HG03175 (cell line): ENCODE results near the gene AGBL1.

Experiments
- ATAC-seq: cut with Tn5 transposase; IDR thresholded peaks from one replicate; pipeline ENCODE4 v1.9.1; 2021; ENCODE audit warnings: mild to moderate bottlenecking, moderate library complexity; ENCODE audit not compliant: unreplicated experiment

Gene AGBL1

GRCh38 chr15:86079508-86080266 lies at the start of gene AGBL1:
Gene AGBL1, plus strand, starts transcription at chr15:86079871.
- no peak for ATAC-seq

DNA sequence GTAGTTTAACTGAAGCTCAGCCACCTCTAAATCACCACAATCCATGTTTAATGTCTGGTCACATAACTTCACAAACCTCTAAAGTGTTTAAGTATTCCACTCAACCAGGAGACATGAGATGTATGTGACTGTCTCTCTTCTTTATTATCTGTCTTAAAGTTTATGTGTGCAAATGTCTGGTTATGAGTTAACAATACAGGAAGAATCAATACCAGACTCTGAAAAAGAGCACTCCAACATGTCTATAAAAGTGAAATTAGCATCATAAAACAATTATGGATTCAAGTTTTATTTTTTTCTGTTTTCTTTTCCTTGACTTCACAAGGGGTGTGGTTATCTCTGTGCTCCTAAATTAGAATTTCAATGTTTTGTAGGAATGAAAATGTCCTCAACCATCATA lies 44.8 kb upstream of the AGBL1 start:
- no peak for ATAC-seq

- ATAC-seq, result no peak
Observed at GRCh38 chr15:86036243-86036642, 43.4 kb upstream of the AGBL1 start.

DNA sequence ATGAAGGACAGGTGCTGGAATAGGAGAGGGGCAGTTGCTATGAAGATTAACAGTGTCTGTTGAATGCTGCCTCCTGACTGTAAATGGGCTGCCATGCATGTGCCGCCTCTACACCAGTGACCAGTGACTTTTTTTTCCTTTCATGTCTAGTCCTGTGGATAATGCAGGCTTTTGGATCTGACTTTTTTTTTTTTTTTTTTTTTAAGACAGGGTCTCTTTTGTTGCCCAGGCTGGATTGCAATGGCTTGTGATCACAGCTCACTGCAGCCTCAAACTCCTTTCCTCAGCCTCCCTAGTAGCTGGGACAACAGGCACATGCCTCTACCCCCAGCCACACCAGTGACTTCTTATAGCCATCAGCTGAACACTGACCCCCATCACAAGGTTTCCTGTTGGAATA lies 41.2 kb upstream of the AGBL1 start:
- no peak for ATAC-seq

DNA sequence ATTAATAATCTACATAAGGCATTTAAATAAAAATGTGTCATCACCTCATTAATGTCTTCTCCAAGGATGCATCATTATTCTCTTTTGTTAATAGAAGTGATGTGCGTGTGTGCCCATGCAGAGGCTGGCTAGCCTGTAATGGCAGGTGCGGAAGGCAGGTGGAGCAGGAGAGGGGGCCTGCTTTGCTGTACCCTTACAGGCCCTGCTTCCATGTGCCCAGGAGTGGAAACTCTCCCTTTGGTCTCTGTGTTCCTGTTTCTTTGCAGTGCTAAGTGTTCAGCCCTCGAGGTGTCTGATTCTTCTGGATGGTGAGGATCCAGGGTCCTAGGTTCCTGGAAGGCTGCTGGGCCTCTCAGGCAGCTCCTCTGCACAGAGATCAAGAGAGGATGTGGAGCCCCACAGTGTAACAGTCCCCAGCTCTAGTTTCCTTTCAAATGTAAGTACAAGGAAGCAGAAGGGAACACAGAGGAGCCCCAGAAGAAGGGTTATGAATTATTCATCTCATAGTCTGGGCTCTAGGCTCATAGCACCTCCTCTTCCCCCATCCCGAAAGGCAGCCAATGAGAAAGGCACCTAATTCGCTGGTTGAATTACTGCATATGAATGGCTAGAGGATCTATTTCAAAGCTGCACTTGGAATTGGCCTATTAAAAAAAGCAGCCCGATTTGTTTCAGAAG lies 39.2 kb upstream of the AGBL1 start:
- ATAC-seq, result no peak

DNA sequence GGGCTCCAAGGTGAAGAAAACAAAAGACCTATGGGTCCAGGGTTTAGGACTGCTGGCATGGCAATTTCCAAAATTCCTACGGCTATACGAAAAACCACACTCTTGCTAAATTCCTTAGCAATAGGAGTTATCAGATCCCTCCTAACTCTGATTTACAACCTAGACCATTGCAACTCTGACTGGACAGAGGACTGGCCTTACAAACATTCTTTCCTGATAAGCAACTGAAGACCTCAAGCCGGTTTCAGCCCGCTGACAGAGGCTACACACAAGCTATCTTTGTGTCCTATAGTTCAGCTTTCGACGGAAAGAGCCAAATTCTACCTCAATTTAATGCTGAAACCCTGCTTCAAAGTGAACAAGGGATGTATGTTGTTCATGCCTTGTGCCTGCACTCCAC lies 38.3 kb upstream of the AGBL1 start:
- no peak for ATAC-seq

GRCh38 chr15:86042226-86042625 lies 37.4 kb upstream of the AGBL1 start:
- ATAC-seq, result no peak

- ATAC-seq, result no peak
Observed at GRCh38 chr15:86044981-86045380, 34.7 kb upstream of the AGBL1 start.

DNA sequence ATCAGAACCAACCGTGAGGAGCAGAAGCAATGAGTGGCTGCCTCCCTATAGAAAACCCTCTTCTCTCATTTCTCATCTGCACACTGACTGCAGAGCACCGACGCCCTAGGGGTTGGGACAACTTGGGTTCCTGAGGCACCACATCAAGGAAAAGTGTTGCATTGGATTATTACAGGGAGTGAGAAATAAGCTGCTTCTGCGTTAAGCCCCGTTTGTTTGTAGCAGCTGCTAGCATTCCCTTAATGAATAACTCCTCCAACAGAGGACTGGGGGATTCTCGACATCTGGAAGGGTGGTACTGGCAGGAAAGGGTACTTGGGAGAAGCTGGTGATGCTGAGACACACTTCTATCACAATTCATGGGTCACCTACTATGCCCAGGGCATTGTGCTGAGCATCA lies 25.3 kb upstream of the AGBL1 start:
- no peak for ATAC-seq

GRCh38 chr15:86055688-86056087 lies 24.0 kb upstream of the AGBL1 start:
- ATAC-seq, result no peak

GRCh38 chr15:86059851-86060250 lies 19.8 kb upstream of the AGBL1 start:
- no peak for ATAC-seq

- no peak for ATAC-seq
Observed at GRCh38 chr15:86060674-86061073, 19.0 kb upstream of the AGBL1 start.

- no peak for ATAC-seq
Observed at GRCh38 chr15:86061581-86061980, 18.1 kb upstream of the AGBL1 start.

DNA sequence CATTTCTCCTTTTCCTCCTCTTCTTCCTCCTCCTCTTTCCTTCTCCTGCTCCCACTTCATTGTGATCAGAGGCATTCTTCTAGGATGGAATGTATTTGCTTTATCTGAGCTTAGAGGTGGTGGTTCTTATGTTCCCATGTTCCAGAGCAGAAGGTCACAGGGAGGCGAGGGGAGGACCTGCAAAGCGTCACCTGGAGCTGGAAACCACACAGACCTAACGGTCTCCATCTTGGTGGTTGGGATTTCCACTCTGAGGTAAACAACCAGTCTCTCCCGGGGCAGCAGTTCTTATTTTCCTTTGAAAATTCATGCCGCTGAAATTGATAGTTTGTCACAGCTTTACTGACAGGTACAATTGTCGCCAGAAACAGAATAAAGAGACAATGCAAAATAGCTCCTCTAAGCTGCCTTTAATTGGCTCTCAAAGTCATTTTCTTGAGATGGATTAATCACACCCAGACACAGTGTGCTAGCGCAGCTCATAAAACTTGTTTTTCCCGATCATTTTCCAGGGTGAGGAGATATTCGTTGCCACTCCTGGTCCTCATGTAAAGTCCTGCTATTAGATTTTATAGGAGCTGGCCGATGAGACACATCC lies 16.9 kb upstream of the AGBL1 start:
- no peak for ATAC-seq

GRCh38 chr15:86063356-86064095 lies 16.1 kb upstream of the AGBL1 start:
- no peak for ATAC-seq

- ATAC-seq, result no peak
Observed at GRCh38 chr15:86064326-86064725, 15.3 kb upstream of the AGBL1 start.

DNA sequence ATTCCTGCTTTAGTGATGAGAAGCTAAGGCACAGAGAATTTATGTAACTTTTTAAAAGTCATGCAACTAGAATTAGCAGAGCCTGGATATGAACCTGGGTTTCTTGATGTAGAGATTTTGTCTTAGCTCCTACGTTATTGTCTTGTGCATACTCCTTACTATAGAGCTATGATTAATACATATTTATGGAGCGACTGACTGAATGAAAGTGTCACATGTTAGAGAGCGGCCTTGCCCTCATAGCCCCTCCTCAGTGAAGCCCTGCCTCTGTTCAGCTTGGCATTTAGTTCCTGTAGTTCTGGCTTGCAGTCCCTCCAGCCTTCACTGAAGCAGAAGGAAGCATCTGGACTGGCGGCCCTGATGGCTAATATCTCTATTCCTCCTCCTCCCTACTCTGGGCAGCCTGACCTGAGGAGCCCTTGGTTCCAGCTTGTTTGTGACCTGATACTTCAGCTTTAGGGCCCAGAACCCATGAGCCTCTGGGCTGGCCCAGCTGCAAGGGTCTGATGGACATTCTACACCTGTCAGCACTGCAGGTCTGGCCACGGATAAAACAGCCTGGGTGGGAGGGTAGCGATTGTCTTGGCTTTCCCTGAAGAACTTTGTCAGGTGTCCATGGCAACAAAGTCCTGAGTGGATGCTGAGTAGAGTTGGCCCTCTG lies 13.4 kb upstream of the AGBL1 start:
- ATAC-seq, result no peak

- no peak for ATAC-seq
Observed at GRCh38 chr15:86073281-86073680, 6.4 kb upstream of the AGBL1 start.

GRCh38 chr15:86076468-86076867 lies 3.2 kb upstream of the AGBL1 start:
- ATAC-seq, result no peak

GRCh38 chr15:86077070-86077469 lies 2.6 kb upstream of the AGBL1 start:
- no peak for ATAC-seq

DNA sequence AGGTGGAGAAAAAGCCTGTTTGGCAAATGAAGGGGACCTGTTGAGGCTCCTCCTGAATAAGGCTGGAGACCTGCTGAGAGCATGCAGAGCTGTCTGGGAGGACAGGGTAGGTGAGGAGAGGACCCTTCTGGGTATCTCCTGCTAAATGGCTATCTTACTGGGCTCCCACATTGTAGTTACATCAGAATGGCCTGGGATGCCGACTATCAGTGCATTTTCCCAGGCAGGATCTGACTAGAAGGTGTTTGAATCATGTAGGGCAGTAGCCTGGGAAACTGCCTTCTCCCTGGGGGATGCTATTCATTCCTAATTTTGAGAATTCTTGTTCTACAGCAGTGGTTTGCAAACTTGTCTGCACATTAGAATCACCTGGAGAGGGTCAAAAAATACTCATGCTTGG lies 631 bp downstream of the AGBL1 start:
- no peak for ATAC-seq
